Uterus (tissue), 4 donors: ENCODE data around the gene CHMP1B. TPM values are rescaled to one million over a fixed set of nuclear protein-coding genes. Genes with fewer than 3 reads are reported as not detected.

Experiments
- DNase-seq, 2 donors: peaks; one replicate each; pipeline ENCODE4 v3.0.0-alpha.2; 2019 to 2020
- H3K27ac ChIP-seq, 2 donors: fragments of 200-600 bp; sonication (generic); 1 replicate in 1 of 2; 2 replicates in 1 of 2; pipeline ENCODE4 v1.5.1; 2016 to 2018
- H3K27me3 ChIP-seq, 2 donors: fragments of 200-600 bp; sonication (generic); one replicate each; pipeline ENCODE4 v1.5.1; 2018 to 2019; ENCODE audit warnings: control low read depth in 1 of 2
- H3K36me3 ChIP-seq, 2 donors: fragments of 200-600 bp; sonication (generic); one replicate each; pipeline ENCODE4 v1.5.1; 2019; ENCODE audit warnings: control low read depth in 1 of 2
- H3K4me1 ChIP-seq, 2 donors: fragments of 200-600 bp; sonication (generic); one replicate each; pipeline ENCODE4 v1.5.1; 2018 to 2019; ENCODE audit warnings: control low read depth in 1 of 2
- H3K4me3 ChIP-seq, 2 donors: fragments of 200-600 bp; sonication (generic); 1 replicate in 1 of 2; 2 replicates in 1 of 2; pipeline ENCODE4 v1.5.1; 2018 to 2019; ENCODE audit warnings: mild to moderate bottlenecking in 1 of 2
- H3K9me3 ChIP-seq, 2 donors: fragments of 200-600 bp; sonication (generic); one replicate each; pipeline ENCODE4 v1.5.1; 2019; ENCODE audit warnings: control low read depth in 1 of 2
- CTCF ChIP-seq, 4 experiments: fragments of 200-600 bp in 2 of 4; fragments of 450-650 bp in 2 of 4; sonication (generic) in 2 of 4; IDR thresholded peaks; one replicate each; pipeline ENCODE4 v1.5.1; 2016 to 2019; ENCODE audit warnings: antibody characterized with exemption in 4 of 4, mild to moderate bottlenecking in 2 of 4, moderate library complexity in 1 of 4
- POLR2A ChIP-seq, 2 donors: fragments of 450-650 bp; IDR thresholded peaks; one replicate each; pipeline ENCODE4 v1.6.1; 2016; ENCODE audit warnings: antibody characterized with exemption in 2 of 2, mild to moderate bottlenecking in 1 of 2, moderate library complexity in 1 of 2
- intact Hi-C: fragments of 100-400 bp; cut with DNase I; formaldehyde crosslinking; loops from one replicate; pipeline ENCODE4 v1.15.1; 2023; ENCODE audit warnings: low total_unique reads
- total RNA-seq, 4 donors: library from RNA; depleted of rRNA in 3 of 4; stranded (reverse); fragments of >200 nt in 3 of 4; gene quantifications; one replicate each; pipeline versions ENCODE4 v1.1.0 to v1.2.4, GENCODE V29; 2014 to 2023
- donor health status: DM: yes; HTN: yes; CAD: no.

CHMP1B gene
- total RNA-seq, 4 donors from 2014 or later = 8.2 to 65.0 (median 17.5) TPM

- TF ChIP-seq POLR2A (IDR thresholded peaks at IDR 0.05) (no peak), CTCF (IDR thresholded peaks at IDR 0.05) (no peak)
- DNase-seq = no peak
- intact Hi-C loops = no loop called here
- Histone ChIP-seq H3K9me3 (no peaks in the 10 kb centered on the region), H3K36me3 (no peaks in the 10 kb centered on the region), H3K4me3 (no peak overlapping the region), H3K27ac (no peak overlapping the region), H3K4me1 (no peaks in the 10 kb centered on the region), H3K27me3 (no peaks in the 10 kb centered on the region)
These were observed 8.7 kb downstream of the CHMP1B start for GRCh38 chr18:11859903-11860407.

DNA sequence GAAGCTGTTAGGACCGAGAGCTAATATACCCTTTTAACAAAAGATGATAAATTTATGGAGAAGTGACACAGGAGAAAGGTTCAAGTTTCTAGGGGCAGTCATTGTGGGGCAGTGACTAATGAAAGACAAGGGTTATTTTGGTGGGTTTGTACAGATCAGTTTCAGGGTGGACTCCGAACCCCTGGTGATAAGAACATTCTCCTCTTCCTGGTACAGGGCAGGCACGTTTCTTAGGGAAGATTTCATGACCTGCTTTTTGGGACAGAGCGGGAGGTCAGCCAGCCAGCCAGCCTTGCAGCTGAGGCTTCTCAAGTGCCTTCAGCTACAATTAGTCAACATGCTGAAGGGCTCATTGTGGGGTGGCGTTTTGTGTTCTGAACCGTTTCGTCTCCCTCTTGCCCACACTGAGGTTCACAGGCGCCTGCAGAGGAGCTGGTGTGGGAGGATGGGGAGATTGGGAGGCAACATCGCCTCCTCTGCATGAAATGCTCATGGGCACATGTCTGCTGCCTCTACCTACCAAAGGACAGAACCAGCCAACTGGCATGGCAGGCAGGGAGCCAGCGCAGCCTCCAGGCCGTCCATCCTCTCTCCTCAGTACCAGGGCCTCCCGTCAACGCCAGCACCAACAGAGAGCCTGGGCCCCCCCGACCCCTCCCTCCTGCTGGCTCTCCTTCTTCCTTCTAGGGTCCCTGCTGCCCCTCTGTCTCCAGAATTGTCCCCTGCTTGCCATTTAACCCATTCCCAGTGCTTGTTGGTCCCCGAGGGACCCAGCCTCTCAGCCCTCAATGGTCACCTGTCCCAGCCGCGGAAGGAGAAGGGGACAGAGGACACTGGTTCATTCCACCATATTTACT, 9.6 kb downstream of the CHMP1B start:
- intact Hi-C loops = no loop called here
- H3K27ac ChIP-seq = no peak overlapping the region
- DNase-seq = no peak

DNA sequence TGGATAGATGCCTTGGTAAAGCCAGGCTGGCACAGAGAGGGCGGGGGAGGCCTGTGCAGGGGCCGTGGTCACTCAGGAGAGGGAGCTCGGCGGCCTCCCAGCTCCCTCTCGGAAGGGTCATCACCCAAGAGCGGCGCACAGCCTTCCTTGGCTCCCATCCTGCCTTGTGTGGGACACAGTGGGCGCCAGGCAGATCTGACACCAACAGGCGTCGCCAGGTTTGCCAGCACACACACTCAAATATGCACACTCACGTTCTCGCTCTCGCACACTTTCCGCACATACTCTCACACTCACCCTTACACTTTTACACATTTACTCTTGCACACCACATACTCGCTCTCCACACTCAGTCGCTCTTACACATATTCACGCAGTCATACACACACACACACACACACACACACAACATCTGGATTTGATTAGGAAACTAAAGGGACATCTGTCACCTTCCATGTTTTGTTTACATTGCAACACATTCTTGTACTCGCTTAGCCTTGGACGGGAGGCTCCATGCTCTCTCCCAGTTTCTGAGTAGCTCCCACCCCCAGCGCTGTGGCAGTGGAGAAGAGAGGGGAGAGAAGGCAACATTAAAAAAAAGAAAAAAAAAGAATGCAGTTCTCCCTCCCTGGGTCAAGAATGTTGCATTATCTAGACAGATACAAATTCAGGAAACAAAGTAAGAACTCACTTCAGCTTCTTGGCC, 10.5 kb downstream of the CHMP1B start:
- no peak for TF ChIP-seq POLR2A (IDR thresholded peaks at IDR 0.05)
- TF ChIP-seq CTCF (IDR thresholded peaks at IDR 0.05) = no peak
- Histone ChIP-seq H3K36me3 (no peaks in the 10 kb centered on the region), H3K27me3 (no peaks in the 10 kb centered on the region), H3K9me3 (no peaks in the 10 kb centered on the region), H3K4me1 (no peaks in the 10 kb centered on the region), H3K27ac (no peak overlapping the region), H3K4me3 (no peak overlapping the region)
- DNase-seq = no peak
- intact Hi-C loops = no loop called here

More for the DNA sequence above, 9.6 kb downstream of the CHMP1B start:
- Histone ChIP-seq H3K4me3 (no peak overlapping the region), H3K4me1 (no peaks in the 10 kb centered on the region), H3K27me3 (no peaks in the 10 kb centered on the region), H3K36me3 (no peaks in the 10 kb centered on the region), H3K9me3 (no peaks in the 10 kb centered on the region)
- TF ChIP-seq POLR2A (IDR thresholded peaks at IDR 0.05) = no peak
- TF ChIP-seq CTCF (IDR thresholded peaks at IDR 0.05) = no peak

DNA sequence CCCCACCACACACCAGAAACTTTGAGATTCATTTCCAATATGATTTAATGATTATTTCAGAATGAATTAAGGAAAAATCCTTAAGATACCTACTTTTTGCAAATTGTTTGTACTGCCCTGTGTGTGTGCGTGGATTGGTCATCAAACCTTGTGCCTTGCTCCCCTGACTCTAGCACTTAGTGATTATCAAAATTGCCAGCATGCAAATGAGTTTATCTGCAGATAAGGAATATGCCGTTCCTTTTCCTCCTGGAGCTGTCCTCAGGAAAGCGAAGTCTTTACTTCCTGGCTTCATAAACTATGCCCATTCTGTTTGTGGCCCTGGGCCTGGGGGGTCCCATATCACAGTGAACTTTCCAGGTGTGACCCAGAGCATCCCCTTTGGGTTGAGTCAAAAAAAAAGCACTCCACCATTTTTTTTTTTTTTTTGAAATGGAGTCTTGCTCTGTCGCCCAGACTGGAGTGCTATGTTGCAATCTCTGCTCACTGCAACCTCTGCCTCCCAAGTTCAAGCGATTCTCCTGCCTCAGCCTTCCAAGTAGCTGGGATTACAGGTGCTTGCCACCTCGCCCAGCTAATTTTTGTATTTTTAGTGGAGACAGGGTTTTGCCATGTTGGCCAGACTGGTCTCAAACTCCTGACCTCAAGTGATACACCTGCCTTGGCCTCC, 11.4 kb downstream of the CHMP1B start:
- H3K27ac ChIP-seq = no peak overlapping the region
- H3K9me3 ChIP-seq = no peaks in the 10 kb centered on the region
- no peak overlapping the region for H3K4me3 ChIP-seq
- no peaks in the 10 kb centered on the region for H3K27me3 ChIP-seq
- intact Hi-C loops = no loop called here
- no peak for TF ChIP-seq POLR2A (IDR thresholded peaks at IDR 0.05)
- no peak for TF ChIP-seq CTCF (IDR thresholded peaks at IDR 0.05)
- DNase-seq = no peak
- no peaks in the 10 kb centered on the region for H3K4me1 ChIP-seq
- no peaks in the 10 kb centered on the region for H3K36me3 ChIP-seq
